EL (cell line): ENCODE measurements around the gene SCN1B.
"Not testable (repeated sequence)": the region's sequence is repeated elsewhere in the genome, so short reads cannot be mapped to it uniquely, and the experiment has no call there.

ENCODE experiments used
- DNase-seq: peaks from one replicate; pipeline ENCODE4 v3.0.0-alpha.2; 2016

The SCN1B gene

GRCh38 chr19:35019144-35019543 lies 11.1 kb upstream of the SCN1B start:
- no peak for DNase-seq

- no peak for DNase-seq
Measured at GRCh38 chr19:35021016-35021415, 9.3 kb upstream of the SCN1B start.

GRCh38 chr19:35021596-35021995 lies 8.7 kb upstream of the SCN1B start:
- no peak for DNase-seq

- no peak for DNase-seq
Measured at GRCh38 chr19:35022460-35022859, 7.8 kb upstream of the SCN1B start.

GRCh38 chr19:35023428-35023827 lies 6.8 kb upstream of the SCN1B start:
- DNase-seq: no peak

GRCh38 chr19:35024095-35024494 lies 6.2 kb upstream of the SCN1B start:
- no peak for DNase-seq

GRCh38 chr19:35025969-35026368 lies 4.3 kb upstream of the SCN1B start:
- DNase-seq: no peak

GRCh38 chr19:35026418-35026817 lies 3.9 kb upstream of the SCN1B start:
- no peak for DNase-seq

GRCh38 chr19:35027009-35027408 lies 3.3 kb upstream of the SCN1B start:
- no peak for DNase-seq

- DNase-seq: no peak
Measured at GRCh38 chr19:35027851-35028599, 2.2 kb upstream of the SCN1B start.

- DNase-seq: not testable (repeated sequence)
Measured at GRCh38 chr19:35028600-35028885, 1.7 kb upstream of the SCN1B start.

GRCh38 chr19:35029275-35029736 lies 964 bp upstream of the SCN1B start:
- DNase-seq: not testable (repeated sequence)

- DNase-seq: no peak
Measured at GRCh38 chr19:35029737-35030256, 473 bp upstream of the SCN1B start.

- DNase-seq: peak; percentile 44
Measured at GRCh38 chr19:35031072-35031881, 1.0 kb downstream of the SCN1B start.

- no peak for DNase-seq
Measured at GRCh38 chr19:35032356-35032865, 2.1 kb downstream of the SCN1B start.

GRCh38 chr19:35033067-35034004 lies 3.1 kb downstream of the SCN1B start:
- DNase-seq: no peak

GRCh38 chr19:35034005-35034502 lies 3.8 kb downstream of the SCN1B start:
- DNase-seq: no peak

GRCh38 chr19:35034588-35035382 lies 4.5 kb downstream of the SCN1B start:
- DNase-seq: no peak

GRCh38 chr19:35037716-35038622 lies 7.7 kb downstream of the SCN1B start:
- no peak for DNase-seq
